ENCODE measurements around the gene GABRP.
"Not testable (repeated sequence)": the region's sequence is repeated elsewhere in the genome, so short reads cannot be mapped to it uniquely, and the experiment has no call there.

The GABRP gene

GRCh38 chr5:170760113-170760512, 23.4 kb upstream of the GABRP start:
- DNase-seq (ENCODE audit: low read depth) = no peak
- no peak for TF ChIP-seq CTCF (IDR thresholded peaks at IDR 0.05; ENCODE audit: insufficient read depth, low read depth, low read length, missing control alignments)
- no peak overlapping the region for H3K4me3 ChIP-seq (ENCODE audit: low read length)

- TF ChIP-seq CTCF (IDR thresholded peaks at IDR 0.05; ENCODE audit: insufficient read depth, low read depth, low read length, missing control alignments) = no peak
- no peak for DNase-seq (ENCODE audit: low read depth)
- no peak overlapping the region for H3K4me3 ChIP-seq (ENCODE audit: low read length)
These were observed 22.3 kb upstream of the GABRP start for GRCh38 chr5:170761048-170761707.

GRCh38 chr5:170761708-170762066, 21.8 kb upstream of the GABRP start:
- no peak for TF ChIP-seq CTCF (IDR thresholded peaks at IDR 0.05; ENCODE audit: insufficient read depth, low read depth, low read length, missing control alignments)
- DNase-seq (ENCODE audit: low read depth) = no peak
- H3K4me3 ChIP-seq (ENCODE audit: low read length) = no peak overlapping the region

- not testable (repeated sequence) for DNase-seq (ENCODE audit: low read depth)
These were observed 21.2 kb upstream of the GABRP start for GRCh38 chr5:170762298-170762697.

GRCh38 chr5:170765868-170766267, 17.7 kb upstream of the GABRP start:
- DNase-seq (ENCODE audit: low read depth); H3K4me3 ChIP-seq (ENCODE audit: low read length): not testable (repeated sequence)

More at GRCh38 chr5:170762298-170762697, 21.2 kb upstream of the GABRP start:
- not testable (repeated sequence) for H3K4me3 ChIP-seq (ENCODE audit: low read length)

- no peak overlapping the region for H3K4me3 ChIP-seq (ENCODE audit: low read length)
- no peak for TF ChIP-seq CTCF (IDR thresholded peaks at IDR 0.05; ENCODE audit: insufficient read depth, low read depth, low read length, missing control alignments)
- DNase-seq (ENCODE audit: low read depth) = no peak
These were observed 14.3 kb upstream of the GABRP start for GRCh38 chr5:170769246-170769645.

GRCh38 chr5:170769898-170770416, 13.6 kb upstream of the GABRP start:
- TF ChIP-seq CTCF (IDR thresholded peaks at IDR 0.05; ENCODE audit: insufficient read depth, low read depth, low read length, missing control alignments) = no peak
- no peak for DNase-seq (ENCODE audit: low read depth)
- H3K4me3 ChIP-seq (ENCODE audit: low read length) = no peak overlapping the region

GRCh38 chr5:170771496-170771895, 12.0 kb upstream of the GABRP start:
- no peak overlapping the region for H3K4me3 ChIP-seq (ENCODE audit: low read length)
- no peak for TF ChIP-seq CTCF (IDR thresholded peaks at IDR 0.05; ENCODE audit: insufficient read depth, low read depth, low read length, missing control alignments)
- no peak for DNase-seq (ENCODE audit: low read depth)
